A549 (cell line): ENCODE measurements around the gene TRIO. TPM values are rescaled to one million over a fixed set of nuclear protein-coding genes. Genes with fewer than 3 reads are reported as not detected.

Source experiments
- ATAC-seq, 2 experiments: fragments of 200-7000 bp in 1 of 2; fragments of >200 bp in 1 of 2; cut with Nextera tagmentation in 1 of 2; cut with Tn5 transposase in 1 of 2; 3 replicates each; pipeline versions ENCODE4 v1.8.0 to v1.9.1; 2018 to 2020; ENCODE audit warnings: mild to moderate bottlenecking in 1 of 2, moderate library complexity in 1 of 2
- CTCF ChIA-PET: fragments of 300-600 bp; sonication (Branson Sonifier 250); formaldehyde crosslinking; extraction: SDS; loops from one replicate; lab custom pipeline; 2021; ENCODE audit warnings: antibody characterized with exemption, inconsistent platforms; lab: Yijun Ruan, JAX
- POLR2A ChIA-PET: fragments of 350-600 bp; formaldehyde crosslinking; extraction: SDS; loops from one replicate; lab custom pipeline; 2021; ENCODE audit warnings: antibody characterized with exemption, inconsistent platforms; lab: Yijun Ruan, JAX
- DNase-seq, 2 experiments: peaks; one replicate each; pipeline versions ENCODE4 v3.0.0 to v3.0.0-alpha.2; 2011 to 2016; ENCODE audit warnings: low read depth in 1 of 2, low spot score in 1 of 2
- FAIRE-seq: peaks from 2 replicates; lab custom pipeline; 2011; peaks lifted over from hg19 to GRCh38; lab: Jason Lieb, UNC
- H3K27ac ChIP-seq, 2 experiments: fragments of >200 bp; sonication (Bioruptor Twin); formaldehyde crosslinking; 3 replicates each; pipeline ENCODE4 v1.5.1; 2016 to 2017
- H3K4me1 ChIP-seq: fragments of >200 bp; sonication (Bioruptor Twin); formaldehyde crosslinking; 3 replicates; pipeline ENCODE4 v1.6.1; 2016
- H3K4me2 ChIP-seq: fragments of >200 bp; sonication (Bioruptor Twin); formaldehyde crosslinking; 3 replicates; pipeline ENCODE4 v1.6.1; 2016
- H3K4me3 ChIP-seq: fragments of >200 bp; sonication (Bioruptor Twin); formaldehyde crosslinking; 3 replicates; pipeline ENCODE4 v1.5.1; 2016
- H3K9me3 ChIP-seq: fragments of >200 bp; sonication (Bioruptor Twin); formaldehyde crosslinking; 3 replicates; pipeline ENCODE4 v1.6.1; 2016
- BHLHE40 ChIP-seq: IDR thresholded peaks from 2 replicates; pipeline ENCODE4 v1.6.1; 2012; ENCODE audit warnings: low read depth, low read length, inconsistent platforms
- CEBPB ChIP-seq, 2 experiments: fragments of >200 bp in 1 of 2; sonication (Bioruptor Twin) in 1 of 2; formaldehyde crosslinking in 1 of 2; IDR thresholded peaks; 2 replicates each; pipeline ENCODE4 v1.6.1; 2012 to 2016
- E2F6 ChIP-seq: IDR thresholded peaks from 2 replicates; pipeline ENCODE4 v1.6.1; 2012; ENCODE audit warnings: low read depth, borderline replicate concordance
- ELK1 ChIP-seq: fragments of 150-350 bp; IDR thresholded peaks from 2 replicates; pipeline ENCODE4 v1.6.1; 2014; ENCODE audit warnings: low read depth, mild to moderate bottlenecking, low read length
- HMGXB4 ChIP-seq: fragments of 250-450 bp; sonication (Bioruptor Pico); IDR thresholded peaks from 2 replicates; pipeline ENCODE4 v1.5.0; 2021; ENCODE audit warnings: mild to moderate bottlenecking, moderate library complexity, borderline replicate concordance
- HOXA7 ChIP-seq: fragments of 250-450 bp; sonication (Bioruptor Pico); IDR thresholded peaks from 2 replicates; pipeline ENCODE4 v1.5.0; 2020; ENCODE audit warnings: mild to moderate bottlenecking, moderate library complexity
- JUN ChIP-seq, 2 experiments: fragments of >200 bp; sonication (Bioruptor Twin); formaldehyde crosslinking; IDR thresholded peaks; 2 replicates in 1 of 2; 3 replicates in 1 of 2; pipeline ENCODE4 v1.6.1; 2016 to 2017
- KDM5A ChIP-seq: fragments of 200-600 bp; sonication (generic); IDR thresholded peaks from 2 replicates; pipeline ENCODE4 v1.6.1; 2016; ENCODE audit warnings: antibody characterized with exemption, mild to moderate bottlenecking
- MAFK ChIP-seq: fragments of 450-650 bp; IDR thresholded peaks from 2 replicates; pipeline ENCODE4 v1.6.1; 2014; ENCODE audit not compliant: partially characterized antibody
- MAZ ChIP-seq: fragments of 150-350 bp; IDR thresholded peaks from 2 replicates; pipeline ENCODE4 v1.6.1; 2014; ENCODE audit warnings: antibody characterized with exemption, low read depth, low read length, borderline replicate concordance
- MYC ChIP-seq: IDR thresholded peaks from 2 replicates; pipeline ENCODE4 v1.6.1; 2012; ENCODE audit warnings: mild to moderate bottlenecking, inconsistent platforms, low read length, improper control_type of control experiment, borderline replicate concordance
- PHF8 ChIP-seq: fragments of 200-600 bp; sonication (generic); IDR thresholded peaks from 2 replicates; pipeline ENCODE4 v1.6.1; 2016; ENCODE audit warnings: low read depth, mild to moderate bottlenecking, antibody characterized with exemption, moderate library complexity, borderline replicate concordance
- POLR2AphosphoS2 ChIP-seq: conservative IDR thresholded peaks from 2 replicates; pipeline ENCODE4 v1.6.1; 2012; ENCODE audit warnings: low read length, improper control_type of control experiment, inconsistent platforms
- RCOR1 ChIP-seq: fragments of 150-350 bp; IDR thresholded peaks from 2 replicates; pipeline ENCODE4 v1.6.1; 2014; ENCODE audit warnings: antibody characterized with exemption, low read length, low read depth
- REST ChIP-seq: fragments of 200-600 bp; sonication (generic); IDR thresholded peaks from 2 replicates; pipeline ENCODE4 v1.6.1; 2016; ENCODE audit warnings: antibody characterized with exemption, mild to moderate bottlenecking, moderate library complexity
- TFCP2L1 ChIP-seq: fragments of 250-450 bp; sonication (Bioruptor Pico); IDR thresholded peaks from 2 replicates; pipeline ENCODE4 v1.5.0; 2021; ENCODE audit warnings: mild to moderate bottlenecking
- WGBS: methylation state at CpG from one replicate; pipeline ENCODE4 v1.1.6; 2017; ENCODE audit errors: missing lambda C conversion rate; 5-methylcytosine and 5-hydroxymethylcytosine counted together
- polyA plus RNA-seq, 4 experiments: library from polyadenylated mRNA; depleted of rRNA in 3 of 4; stranded (reverse); fragments of >200 nt; fragmentation: RNase III in 1 of 4; extraction: RNeasy Plus Mini Kit Qiagen cat#74134 plus additional on column Dnase treatment in 1 of 4; gene quantifications; 2 replicates in 3 of 4; 3 replicates in 1 of 4; pipeline ENCODE4 v1.2.3, GENCODE V29; 2011 to 2017

The TRIO gene
- polyA plus RNA-seq, 2 of the 4 experiments (the other 2 are of a cell fraction) = 47.5 to 79.0 TPM

- WGBS = 87% methylated on average over 11 of the region's 12 CpGs
Measured at GRCh38 chr5:14416621-14417275, 273.6 kb downstream of the TRIO start.

GRCh38 chr5:14417276-14417730 lies 274.2 kb downstream of the TRIO start:
- WGBS = 96% methylated on average over 5 of the region's 5 CpGs
- ATAC-seq = peak in 1 of 2 experiments; percentile 17; a peak in 1 of 6 replicates
- Histone ChIP-seq H3K4me1 (no peaks in the 10 kb centered on the region), H3K27ac (no peak overlapping the region), H3K4me2 (no peak overlapping the region), H3K9me3 (no peaks in the 10 kb centered on the region), H3K4me3 (no peak overlapping the region)
- FAIRE-seq = no peak
- DNase-seq = no peak
- ChIA-PET POLR2A (no interaction called here), CTCF (interaction anchor here (0.7 to 1.9 kb wide), 4 partner anchors 11 to 441 kb away, joined by 3 to 8 read pairs (median 4); no protein-coding TSS in a partner anchor)
- TF ChIP-seq JUN (IDR thresholded peaks at IDR 0.05) (no peak), POLR2AphosphoS2 (no peak), REST (no peak)
- TF ChIP-seq, all 56 proteins: peak for 0

More at GRCh38 chr5:14416621-14417275, 273.6 kb downstream of the TRIO start:
- no peak for FAIRE-seq
- Histone ChIP-seq H3K9me3 (no peaks in the 10 kb centered on the region), H3K27ac (no peak overlapping the region), H3K4me3 (no peak overlapping the region), H3K4me2 (no peak overlapping the region), H3K4me1 (no peaks in the 10 kb centered on the region)
- POLR2A ChIA-PET = no interaction called here
- TF ChIP-seq MYC = no peak
- no peak for TF ChIP-seq BHLHE40
- no peak for TF ChIP-seq KDM5A
- no peak for TF ChIP-seq MAZ
- TF ChIP-seq RCOR1 = no peak
- no peak for TF ChIP-seq TFCP2L1
- no peak for TF ChIP-seq HOXA7 (CRISPR knock-in tag)
- no peak for TF ChIP-seq MAFK
- no peak for TF ChIP-seq CEBPB (IDR thresholded peaks at IDR 0.05)
- no peak for TF ChIP-seq ELK1
- TF ChIP-seq PHF8 = no peak
- no peak for TF ChIP-seq E2F6
- TF ChIP-seq HMGXB4 (CRISPR knock-in tag) = no peak
- TF ChIP-seq JUN (IDR thresholded peaks at IDR 0.05) = no peak
- ATAC-seq = no peak
- CTCF ChIA-PET = interaction anchor here (0.7 to 1.9 kb wide), 3 partner anchors 11 to 440 kb away, joined by 3 to 8 read pairs (median 3); no protein-coding TSS in a partner anchor
- DNase-seq = no peak
